ENCODE measurements around the gene DPYSL5.

GRCh38 chr2:26932974-26933373 is 85.0 kb downstream of the DPYSL5 start:
- TF ChIP-seq CTCF (IDR thresholded peaks at IDR 0.05; ENCODE audit: extremely low read depth in 1 of 2, insufficient read depth in 1 of 2, low read depth in 1 of 2, low read length in 2 of 2) (no peak), POLR2A (IDR thresholded peaks at IDR 0.05; ENCODE audit: low read depth, low read length) (no peak), EZH2 (IDR thresholded peaks at IDR 0.05; ENCODE audit: borderline replicate concordance, low read depth, low read length, severe bottlenecking) (no peak), MAX (IDR thresholded peaks at IDR 0.05; ENCODE audit: insufficient read depth, insufficient read length) (no peak), MYC (IDR thresholded peaks at IDR 0.05; ENCODE audit: low read depth, low read length) (no peak), FOS (IDR thresholded peaks at IDR 0.05; ENCODE audit: borderline replicate concordance, insufficient read depth, low read length) (no peak), POLR2AphosphoS5 (IDR thresholded peaks at IDR 0.05; ENCODE audit: insufficient read depth, low read depth, low read length) (no peak), JUN (IDR thresholded peaks at IDR 0.05; ENCODE audit: borderline replicate concordance, insufficient read depth, insufficient read length, low read depth) (no peak)
